GF-D8 (cell line): ENCODE results near the gene TMEM181.
"Not testable (repeated sequence)": the region's sequence is repeated elsewhere in the genome, so short reads cannot be mapped to it uniquely, and the experiment has no call there.

Source experiments
- DNase-seq: peaks from one replicate; lab custom pipeline; 2025; lab: John Stamatoyannopoulos, UW

Gene TMEM181

GRCh38 chr6:158621694-158622544, 62.0 kb downstream of the TMEM181 start:
- DNase-seq = no peak

GRCh38 chr6:158622545-158623190, 62.8 kb downstream of the TMEM181 start:
- no peak for DNase-seq

- DNase-seq = no peak
Measured at GRCh38 chr6:158624684-158625682, 65.1 kb downstream of the TMEM181 start.

- DNase-seq = no peak
Measured at GRCh38 chr6:158625881-158626305, 66.0 kb downstream of the TMEM181 start.

- DNase-seq = no peak
Measured at GRCh38 chr6:158626360-158627167, 66.7 kb downstream of the TMEM181 start.

- DNase-seq = no peak
Measured at GRCh38 chr6:158627168-158627939, 67.5 kb downstream of the TMEM181 start.

GRCh38 chr6:158627940-158628211, 68.0 kb downstream of the TMEM181 start:
- no peak for DNase-seq

GRCh38 chr6:158628542-158628941, 68.7 kb downstream of the TMEM181 start:
- no peak for DNase-seq

- DNase-seq = no peak
Measured at GRCh38 chr6:158629367-158630221, 69.7 kb downstream of the TMEM181 start.

- DNase-seq = no peak
Measured at GRCh38 chr6:158630938-158631616, 71.2 kb downstream of the TMEM181 start.

GRCh38 chr6:158631678-158632537, 72.0 kb downstream of the TMEM181 start:
- DNase-seq = no peak

GRCh38 chr6:158632538-158633119, 72.7 kb downstream of the TMEM181 start:
- DNase-seq = not testable (repeated sequence)

GRCh38 chr6:158633127-158633526, 73.2 kb downstream of the TMEM181 start:
- DNase-seq = no peak

- DNase-seq = no peak
Measured at GRCh38 chr6:158634695-158635426, 75.0 kb downstream of the TMEM181 start.

GRCh38 chr6:158635427-158636073, 75.7 kb downstream of the TMEM181 start:
- no peak for DNase-seq

GRCh38 chr6:158636778-158637177, 76.9 kb downstream of the TMEM181 start:
- no peak for DNase-seq
